Measurements from ENCODE around the gene NCDN.

The NCDN gene

GRCh38 chr1:35592991-35593769 is 35.6 kb downstream of the NCDN start:
- no peak for DNase-seq (ENCODE audit: extremely low spot score)
- ChIA-PET POLR2A (no interaction called here), CTCF (interaction anchor here (1.1 to 1.6 kb wide), 3 partner anchors 8 to 122 kb away, joined by 3 to 6 read pairs (median 3); no protein-coding TSS in a partner anchor)
- TF ChIP-seq CTCF (IDR thresholded peaks at IDR 0.05; ENCODE audit: control extremely low read depth, extremely low read depth, low read depth, missing control alignments) = no peak

GRCh38 chr1:35594005-35594760 is 36.6 kb downstream of the NCDN start:
- POLR2A ChIA-PET = no interaction called here
- no peak for TF ChIP-seq CTCF (IDR thresholded peaks at IDR 0.05; ENCODE audit: control extremely low read depth, extremely low read depth, low read depth, missing control alignments)
- CTCF ChIA-PET = interaction anchor here (1.1 to 1.6 kb wide), 4 partner anchors 9 to 121 kb away, joined by 3 to 6 read pairs (median 3); no protein-coding TSS in a partner anchor

GRCh38 chr1:35595684-35596083 is 38.1 kb downstream of the NCDN start:
- no peak for DNase-seq (ENCODE audit: extremely low spot score)
- POLR2A ChIA-PET = no interaction called here
- CTCF ChIA-PET = interaction anchor here (1.5 kb wide), 1 partner anchor 18 kb away, joined by 3 read pairs; no protein-coding TSS in a partner anchor
- no peak for TF ChIP-seq CTCF (IDR thresholded peaks at IDR 0.05; ENCODE audit: control extremely low read depth, extremely low read depth, low read depth, missing control alignments)

More at GRCh38 chr1:35594005-35594760, 36.6 kb downstream of the NCDN start:
- no peak for DNase-seq (ENCODE audit: extremely low spot score)

DNA sequence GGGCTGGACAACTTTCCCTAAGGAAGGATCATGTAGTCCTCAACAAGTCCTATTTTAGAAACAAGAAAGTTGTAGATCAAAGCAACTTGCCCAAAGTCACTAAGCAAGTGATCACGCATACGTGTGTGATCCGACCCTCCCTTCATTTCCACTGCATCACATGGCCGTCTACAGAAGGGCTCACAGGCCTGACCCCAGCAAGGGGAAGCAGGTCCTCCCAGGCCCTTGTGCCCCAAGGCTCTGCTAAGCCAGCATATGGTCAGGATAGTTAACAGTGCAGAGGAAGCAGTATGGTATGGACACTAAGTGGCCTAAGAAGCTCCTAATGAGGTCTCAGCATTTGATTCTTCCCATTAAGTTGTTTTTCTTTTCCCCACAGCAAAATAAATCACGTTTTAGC is 40.3 kb downstream of the NCDN start:
- DNase-seq (ENCODE audit: extremely low spot score) = no peak
- CTCF ChIA-PET = interaction anchor here (1.3 to 8.0 kb wide), 3 partner anchors 29 to 117 kb away, joined by 4 to 32 read pairs (median 5); no protein-coding TSS in a partner anchor
- POLR2A ChIA-PET = interaction anchor here (0.7 kb wide), 1 partner anchor 87 kb away, joined by 3 read pairs; no protein-coding TSS in a partner anchor
- TF ChIP-seq CTCF (IDR thresholded peaks at IDR 0.05; ENCODE audit: control extremely low read depth, extremely low read depth, low read depth, missing control alignments) = no peak

- ChIA-PET CTCF (interaction anchor here (8.0 kb wide), 1 partner anchor 116 kb away, joined by 32 read pairs; no protein-coding TSS in a partner anchor), POLR2A (no interaction called here)
- TF ChIP-seq CTCF (IDR thresholded peaks at IDR 0.05; ENCODE audit: control extremely low read depth, extremely low read depth, low read depth, missing control alignments) = no peak
- no peak for DNase-seq (ENCODE audit: extremely low spot score)
Measured at GRCh38 chr1:35598895-35599294, 41.3 kb downstream of the NCDN start.

DNA sequence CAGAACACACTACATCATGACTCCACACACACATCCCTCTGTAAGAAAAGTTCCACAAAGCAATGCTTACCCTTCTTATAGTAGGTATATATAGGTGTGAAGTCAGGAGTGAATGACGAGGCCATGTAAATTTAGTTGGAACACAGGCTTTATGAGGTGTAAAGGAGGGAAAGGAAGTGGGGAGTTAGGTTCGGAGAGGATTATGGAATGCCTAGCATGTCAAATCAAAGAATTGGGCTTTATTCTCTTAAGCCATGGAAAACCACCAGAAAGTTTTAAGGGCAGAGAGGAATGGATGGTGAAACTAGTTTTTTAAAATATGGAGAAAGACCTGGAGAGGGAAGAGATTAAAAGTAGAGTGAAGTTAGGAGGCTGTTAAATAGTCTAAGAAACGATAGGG is 41.8 kb downstream of the NCDN start:
- no peak for TF ChIP-seq CTCF (IDR thresholded peaks at IDR 0.05; ENCODE audit: control extremely low read depth, extremely low read depth, low read depth, missing control alignments)
- DNase-seq (ENCODE audit: extremely low spot score) = no peak
- CTCF ChIA-PET = interaction anchor here (1.3 to 8.0 kb wide), 2 partner anchors 35 to 116 kb away, joined by 8 to 32 read pairs; no protein-coding TSS in a partner anchor
- POLR2A ChIA-PET = no interaction called here

All from GM10248 (cell line).